AG04450 (cell line): ENCODE data around the gene NDUFA5. TPM values are rescaled to one million over a fixed set of nuclear protein-coding genes. Genes with fewer than 3 reads are reported as not detected.

Source experiments
- CTCF ChIA-PET: fragments of 300-600, 350-600 bp; formaldehyde crosslinking; extraction: SDS; loops from one replicate; lab custom pipeline; 2022; ENCODE audit warnings: antibody characterized with exemption, inconsistent platforms; lab: Charles Lee
- POLR2A ChIA-PET: fragments of 350-600 bp; formaldehyde crosslinking; extraction: SDS; loops from one replicate; lab custom pipeline; 2021; ENCODE audit warnings: antibody characterized with exemption, inconsistent platforms; lab: Yijun Ruan, JAX
- DNase-seq: peaks from one replicate; pipeline ENCODE4 v3.0.0-alpha.2; 2011; ENCODE audit warnings: low read depth, low spot score
- H3K27ac ChIP-seq: one replicate; pipeline ENCODE4 v1.5.1; 2012; ENCODE audit warnings: low read depth, low read length, control low read depth
- H3K27me3 ChIP-seq: one replicate; pipeline ENCODE4 v1.6.0; 2012; ENCODE audit warnings: low read length; ENCODE audit not compliant: control insufficient read depth, insufficient read depth
- H3K4me3 ChIP-seq: 2 replicates; pipeline ENCODE4 v1.5.1; 2011; ENCODE audit warnings: mild to moderate bottlenecking, low read depth, low read length, control low read depth
- H3K9me3 ChIP-seq: 2 replicates; pipeline ENCODE4 v1.5.1; 2012; ENCODE audit warnings: low read length; ENCODE audit not compliant: control insufficient read depth, insufficient read depth
- CTCF ChIP-seq: IDR thresholded peaks from 2 replicates; pipeline ENCODE4 v1.5.1; 2011; ENCODE audit warnings: low read depth, low read length, control low read depth, inconsistent platforms
- polyA plus RNA-seq: library from polyadenylated mRNA; depleted of rRNA; stranded (reverse); fragments of >200 nt; gene quantifications from 2 replicates; pipeline ENCODE4 v1.2.3, GENCODE V29; 2011

Gene NDUFA5
- polyA plus RNA-seq, 1 experiment: 39.8 TPM

- ChIA-PET CTCF (interaction anchor here (0.5 kb wide), 1 partner anchor 24 kb away, joined by 8 read pairs; no protein-coding TSS in a partner anchor), POLR2A (no interaction called here)
- no peak for TF ChIP-seq CTCF
Observed at GRCh38 chr7:123499211-123499970, 58.2 kb downstream of the NDUFA5 start.

GRCh38 chr7:123498601-123499000 is 59.0 kb downstream of the NDUFA5 start:
- DNase-seq: no peak

More at GRCh38 chr7:123499211-123499970, 58.2 kb downstream of the NDUFA5 start:
- no peak overlapping the region for H3K4me3 ChIP-seq
- no peak overlapping the region for H3K27ac ChIP-seq
- no peaks in the 10 kb centered on the region for H3K9me3 ChIP-seq
- H3K27me3 ChIP-seq: no peaks in the 10 kb centered on the region
- no peak for DNase-seq

GRCh38 chr7:123498031-123498430 is 59.6 kb downstream of the NDUFA5 start:
- H3K4me3 ChIP-seq: no peak overlapping the region
- no peak for TF ChIP-seq CTCF
- no peaks in the 10 kb centered on the region for H3K27me3 ChIP-seq
- POLR2A ChIA-PET: no interaction called here
- H3K27ac ChIP-seq: no peak overlapping the region
- no peaks in the 10 kb centered on the region for H3K9me3 ChIP-seq
- CTCF ChIA-PET: interaction anchor here (1.2 kb wide), 3 partner anchors 299 to 374 kb away, joined by 3 to 4 read pairs (median 4); no protein-coding TSS in a partner anchor
- DNase-seq: no peak

More at GRCh38 chr7:123498601-123499000, 59.0 kb downstream of the NDUFA5 start:
- no peaks in the 10 kb centered on the region for H3K9me3 ChIP-seq
- POLR2A ChIA-PET: no interaction called here
- H3K4me3 ChIP-seq: no peak overlapping the region
- no peak overlapping the region for H3K27ac ChIP-seq
- H3K27me3 ChIP-seq: no peaks in the 10 kb centered on the region
- TF ChIP-seq CTCF: no peak
- CTCF ChIA-PET: interaction anchor here (0.5 to 1.2 kb wide), 2 partner anchors 24 to 299 kb away, joined by 4 to 8 read pairs; no protein-coding TSS in a partner anchor

GRCh38 chr7:123494193-123494796 is 63.3 kb downstream of the NDUFA5 start:
- H3K9me3 ChIP-seq: no peaks in the 10 kb centered on the region
- H3K27me3 ChIP-seq: no peaks in the 10 kb centered on the region
- H3K4me3 ChIP-seq: no peak overlapping the region
- ChIA-PET CTCF (interaction anchor here (0.6 to 2.6 kb wide), 37 partner anchors 8 to 1333 kb away, joined by 3 to 49 read pairs (median 5); partner anchors contain the start of genes IQUB and NDUFA5), POLR2A (interaction anchor here (1.3 kb wide), 1 partner anchor 63 kb away, joined by 5 read pairs; the partner anchor contains the start of gene NDUFA5)
- peak; percentile 74 for TF ChIP-seq CTCF
- no peak for DNase-seq
- no peak overlapping the region for H3K27ac ChIP-seq
